HAP-1 (cell line): ENCODE data around the gene GHR.

Experiments
- DNase-seq, 2 experiments: peaks; one replicate each; pipeline ENCODE4 v3.0.0-alpha.2; 2016 to 2020; ENCODE audit warnings: low spot score in 2 of 2
- H3K27me3 ChIP-seq: fragments of 250-450 bp; sonication (Bioruptor Pico); 2 replicates; pipeline ENCODE4 v1.5.1; 2020; ENCODE audit warnings: low read depth, mild to moderate bottlenecking, moderate library complexity
- H3K36me3 ChIP-seq: fragments of 250-450 bp; sonication (Bioruptor Pico); replicated peaks from 2 replicates; pipeline ENCODE4 v1.5.1; 2020; ENCODE audit warnings: mild to moderate bottlenecking
- H3K4me1 ChIP-seq: fragments of 250-450 bp; sonication (Bioruptor Pico); 2 replicates; pipeline ENCODE4 v1.5.1; 2020; ENCODE audit warnings: mild to moderate bottlenecking
- H3K4me3 ChIP-seq: fragments of 250-450 bp; sonication (Bioruptor Pico); 2 replicates; pipeline ENCODE4 v1.5.1; 2020; ENCODE audit warnings: mild to moderate bottlenecking, moderate library complexity
- H3K9me3 ChIP-seq: fragments of 250-450 bp; sonication (Bioruptor Pico); 2 replicates; pipeline ENCODE4 v1.5.1; 2020; ENCODE audit warnings: mild to moderate bottlenecking, moderate library complexity
- in situ Hi-C: fragments of 300-500 bp; cut with MboI; formaldehyde crosslinking; loops from 3 replicates; pipeline ENCODE4 v1.14.3; 2020; ENCODE audit warnings: low sequenced_read_pairs, inconsistent platforms, mixed read lengths

Gene GHR

GRCh38 chr5:42740920-42741319 lies 317.7 kb downstream of the GHR start:
- Histone ChIP-seq H3K36me3 (no peaks in the 10 kb centered on the region), H3K27me3 (no peaks in the 10 kb centered on the region)
- in situ Hi-C loops = no loop called here

GRCh38 chr5:42745426-42745825 lies 322.2 kb downstream of the GHR start:
- Histone ChIP-seq H3K36me3 (no peaks in the 10 kb centered on the region), H3K4me1 (peaks cover 22% of the 10 kb centered on the region), H3K27me3 (no peaks in the 10 kb centered on the region), H3K9me3 (no peaks in the 10 kb centered on the region), H3K4me3 (no peak overlapping the region)
- DNase-seq = peak; percentile 47 to 73
- in situ Hi-C loops = no loop called here

More at GRCh38 chr5:42740920-42741319, 317.7 kb downstream of the GHR start:
- Histone ChIP-seq H3K9me3 (no peaks in the 10 kb centered on the region), H3K4me1 (peaks cover 8% of the 10 kb centered on the region), H3K4me3 (no peak overlapping the region)
- DNase-seq = no peak

DNA sequence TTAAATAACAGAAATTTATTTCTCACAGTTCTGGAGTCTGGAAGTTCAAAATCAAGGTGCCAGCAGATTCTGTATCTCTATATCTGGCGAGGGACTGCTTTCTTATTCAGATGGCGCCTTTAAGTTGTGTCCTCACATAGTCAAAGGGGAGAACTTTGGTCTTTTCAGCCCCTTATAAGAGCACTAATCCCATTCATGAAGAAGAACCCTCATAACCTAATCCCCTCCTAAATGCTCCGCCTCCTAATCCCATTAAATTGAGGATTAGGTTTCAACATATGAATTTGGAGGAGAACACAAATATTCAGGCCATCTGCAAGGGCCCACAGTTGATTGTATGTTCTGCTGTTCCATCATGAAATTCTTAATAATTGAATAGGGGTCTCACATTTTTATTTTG lies 322.6 kb downstream of the GHR start:
- H3K9me3 ChIP-seq = no peaks in the 10 kb centered on the region
- peaks cover 22% of the 10 kb centered on the region for H3K4me1 ChIP-seq

DNA sequence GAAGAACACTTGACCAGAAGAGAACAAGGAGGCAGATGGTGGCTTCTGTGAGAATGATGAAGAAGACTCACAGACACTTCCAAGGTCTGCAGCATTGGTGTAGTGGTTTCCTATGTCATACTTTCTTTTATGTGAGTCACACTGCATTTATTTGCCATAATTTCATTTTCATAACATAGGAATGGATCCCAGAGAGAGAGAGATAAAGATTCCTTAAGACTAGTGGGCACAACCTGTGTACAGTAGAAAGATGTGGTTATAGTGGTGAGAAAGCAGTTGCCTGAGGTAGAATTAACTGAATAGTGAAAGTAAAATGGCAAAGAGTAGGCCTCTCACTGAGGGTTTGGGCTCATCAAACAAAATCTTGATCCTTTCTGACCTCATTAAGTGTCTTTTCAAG lies 325.8 kb downstream of the GHR start:
- Histone ChIP-seq H3K9me3 (no peaks in the 10 kb centered on the region), H3K36me3 (no peaks in the 10 kb centered on the region), H3K27me3 (no peaks in the 10 kb centered on the region), H3K4me3 (no peak overlapping the region), H3K4me1 (peaks cover 22% of the 10 kb centered on the region)
- in situ Hi-C loops = no loop called here
- no peak for DNase-seq

More for the DNA sequence above, 322.6 kb downstream of the GHR start:
- Histone ChIP-seq H3K4me3 (no peak overlapping the region), H3K36me3 (no peaks in the 10 kb centered on the region), H3K27me3 (no peaks in the 10 kb centered on the region)
- peak; percentile 50 to 98 for DNase-seq
- in situ Hi-C loops = no loop called here

DNA sequence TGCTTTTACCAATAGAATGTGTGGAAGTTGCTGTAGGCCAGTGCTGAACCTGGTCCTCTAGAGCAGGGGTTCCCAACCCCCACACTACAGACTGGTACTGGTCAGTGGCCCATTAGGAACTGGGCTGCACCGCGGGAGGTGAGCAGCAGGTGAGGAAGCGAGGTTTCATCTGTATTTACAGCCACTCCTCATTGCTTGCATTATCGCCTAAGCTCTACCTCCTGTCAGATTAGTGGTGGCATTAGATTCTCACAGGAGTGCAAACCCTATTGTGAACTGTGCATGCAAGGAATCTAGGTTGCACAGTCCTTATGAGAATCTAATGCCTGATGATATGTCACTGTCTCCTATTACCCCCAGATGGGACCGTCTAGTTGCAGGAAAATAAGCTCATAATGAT lies 327.3 kb downstream of the GHR start:
- Histone ChIP-seq H3K9me3 (no peaks in the 10 kb centered on the region), H3K4me3 (no peak overlapping the region), H3K36me3 (no peaks in the 10 kb centered on the region), H3K27me3 (no peaks in the 10 kb centered on the region), H3K4me1 (peaks cover 16% of the 10 kb centered on the region)
- no peak for DNase-seq
- in situ Hi-C loops = loop anchor here (25.0 kb wide), 1 partner anchor 888 kb away; the partner anchor contains the start of gene OXCT1

DNA sequence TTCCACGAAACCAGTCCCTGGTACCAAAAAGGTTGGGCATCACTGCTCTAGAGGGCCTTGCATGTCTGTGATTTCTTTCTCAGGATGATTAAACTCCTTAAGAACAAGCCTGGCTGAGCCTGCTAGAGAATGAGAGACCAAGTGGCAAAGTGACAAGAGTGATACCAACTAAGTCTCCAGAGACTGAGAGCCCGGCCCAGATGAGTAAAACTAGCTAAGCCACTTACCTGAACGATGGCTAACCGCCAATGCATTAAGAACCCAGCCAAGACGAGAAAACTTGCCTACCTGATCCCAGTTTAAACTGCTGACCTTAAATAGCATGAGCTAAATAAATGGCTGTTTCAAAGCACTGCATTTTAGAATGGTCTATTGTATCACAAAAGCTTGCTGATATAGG lies 327.8 kb downstream of the GHR start:
- no peaks in the 10 kb centered on the region for H3K9me3 ChIP-seq
- no peak for DNase-seq
- in situ Hi-C loops = loop anchor here (25.0 kb wide), 1 partner anchor 889 kb away; the partner anchor contains the start of gene OXCT1
- H3K4me3 ChIP-seq = no peak overlapping the region
- peaks cover 13% of the 10 kb centered on the region for H3K4me1 ChIP-seq
- no peaks in the 10 kb centered on the region for H3K27me3 ChIP-seq
- no peaks in the 10 kb centered on the region for H3K36me3 ChIP-seq

DNA sequence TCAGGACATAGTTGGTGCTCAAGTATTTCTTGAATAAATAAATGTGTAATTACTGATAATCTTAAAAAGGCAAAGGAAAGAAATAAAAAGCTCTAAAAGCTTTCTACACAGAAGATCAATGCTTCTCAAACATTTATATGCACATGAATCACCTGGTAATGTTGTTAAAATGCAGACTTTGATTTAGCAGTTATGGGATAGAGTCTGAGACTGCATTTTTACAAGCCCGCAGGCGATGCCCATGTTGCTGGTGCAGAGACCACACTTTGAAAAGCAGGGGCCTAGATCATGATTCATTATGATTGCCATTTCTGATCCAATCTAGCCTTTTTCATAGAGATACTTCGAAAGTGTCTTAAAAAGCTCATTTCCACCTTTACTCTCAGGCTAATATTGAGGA lies 329.9 kb downstream of the GHR start:
- H3K36me3 ChIP-seq = no peaks in the 10 kb centered on the region
- no peaks in the 10 kb centered on the region for H3K27me3 ChIP-seq
- DNase-seq = no peak
- in situ Hi-C loops = loop anchor here (25.0 kb wide), 1 partner anchor 891 kb away; the partner anchor contains the start of gene OXCT1
- no peaks in the 10 kb centered on the region; the same call in 1 of the 2 replicates for H3K4me1 ChIP-seq
- H3K9me3 ChIP-seq = no peaks in the 10 kb centered on the region
- no peak overlapping the region for H3K4me3 ChIP-seq

DNA sequence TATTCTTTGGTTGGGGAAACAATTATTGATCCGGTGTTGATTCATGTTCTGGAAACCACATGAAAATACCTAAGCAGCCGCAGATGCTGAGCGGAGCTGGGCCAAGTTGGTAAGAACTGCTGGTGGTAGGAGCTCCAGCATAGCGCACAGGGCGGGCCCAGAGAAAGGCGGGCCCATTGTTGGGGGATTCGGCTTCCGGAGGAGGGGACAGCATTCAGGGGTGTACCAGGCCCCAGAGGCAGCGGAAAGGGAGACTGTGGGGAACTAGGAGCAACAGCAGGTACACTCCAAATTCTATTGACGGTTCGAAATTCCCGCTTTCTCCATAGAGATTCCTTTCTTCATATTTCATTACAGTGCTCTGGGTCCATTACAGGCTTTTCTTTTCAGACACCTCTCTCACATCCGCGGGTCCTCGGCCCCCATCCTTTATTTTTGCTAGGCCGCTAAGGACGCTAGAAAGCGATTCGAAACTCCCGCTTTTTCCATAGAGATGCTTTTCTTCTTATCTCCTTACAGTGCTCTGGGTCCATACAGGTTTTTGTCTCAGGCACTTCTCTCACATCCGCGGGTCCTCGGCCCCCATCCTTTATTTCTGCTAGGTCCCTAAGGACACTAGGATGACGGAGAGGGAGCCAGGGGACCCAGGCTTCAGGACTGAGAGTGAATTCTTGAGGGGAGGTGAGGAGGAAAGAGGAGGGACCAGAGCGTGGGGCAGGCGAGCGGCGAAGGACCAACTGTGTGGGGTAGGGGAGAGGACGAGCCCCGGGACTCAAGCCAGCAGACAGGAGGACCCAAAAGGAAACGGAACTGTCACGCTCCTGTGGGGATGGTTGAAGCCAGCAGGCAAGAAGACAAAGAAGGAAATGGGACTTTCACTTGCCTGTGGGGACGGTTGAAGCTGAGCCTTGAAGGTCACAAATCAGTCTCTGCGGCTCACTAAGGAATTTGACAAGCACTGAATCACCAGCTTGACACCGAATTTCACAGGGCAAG lies 333.7 kb downstream of the GHR start, which contains the start of gene CCDC152:
Gene CCDC152, plus strand, starts transcription at position 213 of the 996 bp plus-strand sequence. CDS start 2,304 bp downstream, outside the sequence.
- Histone ChIP-seq H3K4me3 (no peak within 1 kb of the TSS), H3K36me3 (no peaks in the 10 kb centered on the region), H3K4me1 (peaks cover 4% of the 10 kb centered on the region), H3K27me3 (no peaks in the 10 kb centered on the region), H3K9me3 (no peaks in the 10 kb centered on the region)
- in situ Hi-C loops = loop anchor here (25.0 kb wide), 1 partner anchor 895 kb away; the partner anchor contains the start of gene OXCT1
- DNase-seq = no peak

GRCh38 chr5:42759456-42759855 lies 336.2 kb downstream of the GHR start:
- H3K27me3 ChIP-seq = no peaks in the 10 kb centered on the region
- H3K36me3 ChIP-seq = no peaks in the 10 kb centered on the region
- H3K4me1 ChIP-seq = peaks cover 4% of the 10 kb centered on the region
- H3K9me3 ChIP-seq = no peaks in the 10 kb centered on the region
- DNase-seq = no peak
- H3K4me3 ChIP-seq = no peak overlapping the region
- in situ Hi-C loops = loop anchor here (25.0 kb wide), 1 partner anchor 897 kb away; the partner anchor contains the start of gene OXCT1

DNA sequence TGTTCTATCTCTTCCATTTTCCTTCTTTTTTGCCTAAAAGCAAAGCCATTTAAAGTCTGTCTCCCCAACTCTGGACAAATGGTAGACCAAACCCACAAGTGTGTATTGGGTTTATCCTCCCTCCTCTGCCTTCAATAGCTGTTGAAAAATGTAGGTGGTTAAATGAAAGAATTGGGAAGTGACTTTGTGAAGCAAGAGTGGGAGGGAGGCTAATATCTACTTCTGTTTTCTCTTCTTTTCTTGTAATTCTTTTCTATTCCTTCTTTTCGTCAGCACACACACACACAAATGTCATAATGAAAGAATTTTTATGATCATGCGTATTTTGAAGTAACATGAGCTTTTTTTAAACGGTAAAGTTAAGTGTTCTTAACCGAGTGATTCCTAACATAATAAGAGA lies 337.2 kb downstream of the GHR start:
- in situ Hi-C loops = loop anchor here (25.0 kb wide), 1 partner anchor 898 kb away; the partner anchor contains the start of gene OXCT1
- no peak for DNase-seq
- no peaks in the 10 kb centered on the region for H3K9me3 ChIP-seq
- H3K4me3 ChIP-seq = no peak overlapping the region
- no peaks in the 10 kb centered on the region for H3K36me3 ChIP-seq
- no peaks in the 10 kb centered on the region for H3K27me3 ChIP-seq
- peaks cover 4% of the 10 kb centered on the region for H3K4me1 ChIP-seq

- Histone ChIP-seq H3K27me3 (no peaks in the 10 kb centered on the region), H3K4me1 (peaks cover 4% of the 10 kb centered on the region), H3K36me3 (no peaks in the 10 kb centered on the region), H3K9me3 (no peaks in the 10 kb centered on the region), H3K4me3 (no peak overlapping the region)
- in situ Hi-C loops = loop anchor here (25.0 kb wide), 1 partner anchor 899 kb away; the partner anchor contains the start of gene OXCT1
- DNase-seq = no peak
Measured at GRCh38 chr5:42761791-42762190, 338.6 kb downstream of the GHR start.

GRCh38 chr5:42767491-42768105 lies 344.4 kb downstream of the GHR start:
- no peaks in the 10 kb centered on the region for H3K4me1 ChIP-seq
- H3K4me3 ChIP-seq = no peak overlapping the region
- in situ Hi-C loops = loop anchor here (25.0 kb wide), 1 partner anchor 905 kb away; the partner anchor contains the start of gene OXCT1
- no peaks in the 10 kb centered on the region for H3K36me3 ChIP-seq
- no peaks in the 10 kb centered on the region for H3K9me3 ChIP-seq
- 0 out of 2 replicates have a peak, but pooled peaks cover 2% of the 10 kb centered on the region for H3K27me3 ChIP-seq
- DNase-seq = peak in 1 of 2 experiments; percentile 37

DNA sequence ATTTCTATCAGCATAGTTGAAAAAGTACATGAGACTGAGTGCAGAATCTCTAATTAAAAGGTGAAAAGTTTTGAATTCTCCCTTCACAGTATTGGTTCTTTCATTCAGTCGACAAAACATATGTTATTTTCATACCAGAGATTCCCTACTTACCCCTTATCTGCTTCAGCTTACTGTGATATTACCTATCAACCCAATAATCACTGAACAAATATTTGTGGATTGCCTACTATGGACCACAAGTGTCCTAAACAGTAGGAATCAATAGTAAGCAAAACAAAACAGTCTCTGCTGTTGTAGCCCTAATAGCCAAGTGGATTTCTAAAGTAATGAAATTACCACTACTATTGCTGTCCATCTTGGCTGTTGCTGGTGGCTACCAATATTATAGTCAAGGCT lies 344.9 kb downstream of the GHR start:
- in situ Hi-C loops = loop anchor here (25.0 kb wide), 1 partner anchor 906 kb away; the partner anchor contains the start of gene OXCT1
- DNase-seq = no peak
- Histone ChIP-seq H3K27me3 (0 out of 2 replicates have a peak, but pooled peaks cover 2% of the 10 kb centered on the region), H3K36me3 (no peaks in the 10 kb centered on the region), H3K9me3 (no peaks in the 10 kb centered on the region), H3K4me1 (no peaks in the 10 kb centered on the region), H3K4me3 (no peak overlapping the region)
